ENCODE measurements around the gene KIN.

KIN gene

GRCh38 chr10:7794251-7795026 is 6.6 kb upstream of the KIN start:
- no peak for TF ChIP-seq POLR2A (IDR thresholded peaks at IDR 0.05; ENCODE audit: extremely low read depth, insufficient read length)
- TF ChIP-seq MYC (IDR thresholded peaks at IDR 0.05; ENCODE audit: low read depth, low read length): no peak
- TF ChIP-seq MAX (IDR thresholded peaks at IDR 0.05; ENCODE audit: low read depth, low read length): no peak
- no peak for TF ChIP-seq CTCF (IDR thresholded peaks at IDR 0.05; ENCODE audit: low read depth, low read length)
- no peak overlapping the region for H3K4me3 ChIP-seq (ENCODE audit: low read depth, low read length)
- no peak for DNase-seq (ENCODE audit: low read depth)

GRCh38 chr10:7792541-7792940 is 4.7 kb upstream of the KIN start:
- no peak for DNase-seq (ENCODE audit: low read depth)
- TF ChIP-seq MAX (IDR thresholded peaks at IDR 0.05; ENCODE audit: low read depth, low read length): no peak
- TF ChIP-seq MYC (IDR thresholded peaks at IDR 0.05; ENCODE audit: low read depth, low read length): no peak
- no peak for TF ChIP-seq CTCF (IDR thresholded peaks at IDR 0.05; ENCODE audit: low read depth, low read length)
- no peak for TF ChIP-seq POLR2A (IDR thresholded peaks at IDR 0.05; ENCODE audit: extremely low read depth, insufficient read length)
- H3K4me3 ChIP-seq (ENCODE audit: low read depth, low read length): no peak overlapping the region

- peak; percentile 12 for DNase-seq (ENCODE audit: low read depth)
- peak overlapping the region; percentile 87 for H3K4me3 ChIP-seq (ENCODE audit: low read depth, low read length)
- TF ChIP-seq CTCF (IDR thresholded peaks at IDR 0.05; ENCODE audit: low read depth, low read length): no peak
- no peak for TF ChIP-seq MYC (IDR thresholded peaks at IDR 0.05; ENCODE audit: low read depth, low read length)
- TF ChIP-seq MAX (IDR thresholded peaks at IDR 0.05; ENCODE audit: low read depth, low read length): no peak
- TF ChIP-seq POLR2A (IDR thresholded peaks at IDR 0.05; ENCODE audit: extremely low read depth, insufficient read length): no peak
These were observed 1.6 kb upstream of the KIN start for GRCh38 chr10:7789390-7789789.

GRCh38 chr10:7788639-7789286 is 970 bp upstream of the KIN start:
- peak overlapping the region; percentile 87 for H3K4me3 ChIP-seq (ENCODE audit: low read depth, low read length)
- TF ChIP-seq POLR2A (IDR thresholded peaks at IDR 0.05; ENCODE audit: extremely low read depth, insufficient read length) (no peak), MYC (IDR thresholded peaks at IDR 0.05; ENCODE audit: low read depth, low read length) (no peak; the same call in 1 of the 2 replicates), MAX (IDR thresholded peaks at IDR 0.05; ENCODE audit: low read depth, low read length) (no peak), CTCF (IDR thresholded peaks at IDR 0.05; ENCODE audit: low read depth, low read length) (no peak)
- DNase-seq (ENCODE audit: low read depth): no peak

- peak; percentile 11 for DNase-seq (ENCODE audit: low read depth)
- TF ChIP-seq CTCF (IDR thresholded peaks at IDR 0.05; ENCODE audit: low read depth, low read length): no peak
- no peak for TF ChIP-seq MYC (IDR thresholded peaks at IDR 0.05; ENCODE audit: low read depth, low read length)
- no peak for TF ChIP-seq POLR2A (IDR thresholded peaks at IDR 0.05; ENCODE audit: extremely low read depth, insufficient read length)
- TF ChIP-seq MAX (IDR thresholded peaks at IDR 0.05; ENCODE audit: low read depth, low read length): no peak
- peak overlapping the region; percentile 87 for H3K4me3 ChIP-seq (ENCODE audit: low read depth, low read length)
These were observed 490 bp downstream of the KIN start for GRCh38 chr10:7787150-7787856.

Measured in NB4 (cell line).